HepG2 (cell line): ENCODE measurements around the gene RRBP1. TPM values are rescaled to one million over a fixed set of nuclear protein-coding genes. Genes with fewer than 3 reads are reported as not detected.

Experiments used
- AGO2 ChIP-seq: fragments of 200-400 bp; formaldehyde crosslinking; optimal IDR thresholded peaks from 2 replicates; pipeline ENCODE3; 2017; ENCODE audit warnings: mild to moderate bottlenecking, low read depth, low read length, moderate library complexity
- ATF7 ChIP-seq, 2 experiments: fragments of 450-650 bp in 1 of 2; sonication (generic) in 1 of 2; formaldehyde crosslinking in 1 of 2; IDR thresholded peaks; 2 replicates each; pipeline versions ENCODE4 v1.4.0 to v1.6.1; 2016 to 2020; ENCODE audit warnings: antibody characterized with exemption in 1 of 2, mild to moderate bottlenecking in 1 of 2, missing genetic modification reagents in 1 of 2
- CENPBD1 ChIP-seq: sonication (generic); formaldehyde crosslinking; IDR thresholded peaks from 2 replicates; pipeline ENCODE4 v1.8.0; 2022; ENCODE audit warnings: missing genetic modification reagents, low read depth, mild to moderate bottlenecking, borderline replicate concordance
- EEA1 ChIP-seq: sonication (generic); formaldehyde crosslinking; IDR thresholded peaks from 2 replicates; pipeline ENCODE4 v1.5.1; 2020; ENCODE audit warnings: mild to moderate bottlenecking, missing genetic modification reagents, borderline replicate concordance
- HNRNPL ChIP-seq: fragments of 200-400 bp; formaldehyde crosslinking; IDR thresholded peaks from 2 replicates; pipeline ENCODE4 v1.6.1; 2017; ENCODE audit warnings: mild to moderate bottlenecking, low read depth, low read length
- IKZF4 ChIP-seq: sonication (generic); formaldehyde crosslinking; IDR thresholded peaks from 2 replicates; pipeline ENCODE4 v1.5.1; 2020; ENCODE audit warnings: borderline replicate concordance, mild to moderate bottlenecking, low read depth, missing genetic modification reagents; ENCODE audit errors: not compliant biosample characterization
- MTERF4 ChIP-seq: sonication (generic); formaldehyde crosslinking; IDR thresholded peaks from 2 replicates; pipeline ENCODE4 v1.8.0; 2023; ENCODE audit warnings: mild to moderate bottlenecking, missing genetic modification reagents
- POLR2AphosphoS5 ChIP-seq: IDR thresholded peaks from 2 replicates; pipeline ENCODE4 v1.6.1; 2012; ENCODE audit warnings: low read depth, low read length
- RBM39 ChIP-seq: fragments of 200-400 bp; formaldehyde crosslinking; IDR thresholded peaks from one replicate; pipeline ENCODE4 v1.6.1; 2018; ENCODE audit warnings: antibody characterized with exemption, mild to moderate bottlenecking, low read depth, low read length; ENCODE audit not compliant: poor library complexity, severe bottlenecking
- SAFB2 ChIP-seq: sonication (generic); formaldehyde crosslinking; IDR thresholded peaks from 2 replicates; pipeline ENCODE4 v1.5.1; 2020; ENCODE audit warnings: missing genetic modification reagents, low read depth, mild to moderate bottlenecking, borderline replicate concordance
- ZC3H4 ChIP-seq: sonication (generic); formaldehyde crosslinking; IDR thresholded peaks from 2 replicates; pipeline ENCODE4 v1.4.0; 2020; ENCODE audit warnings: missing genetic modification reagents, borderline replicate concordance
- ZNF274 ChIP-seq: sonication (generic); formaldehyde crosslinking; IDR thresholded peaks from 2 replicates; pipeline ENCODE4 v1.5.1; 2020; ENCODE audit warnings: mild to moderate bottlenecking, missing genetic modification reagents
- ZNF709 ChIP-seq: sonication (generic); formaldehyde crosslinking; IDR thresholded peaks from 2 replicates; pipeline ENCODE4 v1.5.0; 2020; ENCODE audit warnings: mild to moderate bottlenecking, missing genetic modification reagents
- ZNF782 ChIP-seq: sonication (generic); formaldehyde crosslinking; IDR thresholded peaks from 2 replicates; pipeline ENCODE4 v1.4.0; 2020; ENCODE audit warnings: missing genetic modification reagents, mild to moderate bottlenecking, borderline replicate concordance
- ZSCAN25 ChIP-seq: sonication (generic); formaldehyde crosslinking; IDR thresholded peaks from 2 replicates; pipeline ENCODE4 v1.8.0; 2022; ENCODE audit warnings: mild to moderate bottlenecking, missing genetic modification reagents
- polyA plus RNA-seq, 8 experiments: library from polyadenylated mRNA; depleted of rRNA in 3 of 8; stranded (reverse) in 7 of 8; unstranded in 1 of 8; fragments of >200 nt; fragmentation: Illumina TruSeq in 4 of 8; extraction: Trizol in 4 of 8; gene quantifications; 2 replicates each; pipeline versions ENCODE4 v1.2.1 to v1.2.3, GENCODE V29; 2011 to 2016; ENCODE audit warnings: low read depth in 4 of 8, missing spikeins in 1 of 8, mixed read lengths in 1 of 8; ENCODE audit not compliant: insufficient read depth in 1 of 8
- total RNA-seq, 5 experiments: library from RNA; depleted of rRNA; stranded (reverse); fragments of >200 nt; fragmentation: Illumina TruSeq; extraction: Trizol; gene quantifications; 2 replicates each; pipeline ENCODE4 v1.2.3, GENCODE V29; 2016; ENCODE audit warnings: low read depth in 1 of 5
- TF ChIP-seq, protein P1 (sequence below): sonication (generic); formaldehyde crosslinking; IDR thresholded peaks from 2 replicates; pipeline ENCODE4 v1.5.1; 2020; ENCODE audit warnings: missing genetic modification reagents, mild to moderate bottlenecking, borderline replicate concordance
- TF ChIP-seq, protein P2 (sequence below): sonication (generic); formaldehyde crosslinking; IDR thresholded peaks from 2 replicates; pipeline ENCODE4 v1.8.0; 2022; ENCODE audit warnings: missing genetic modification reagents, mild to moderate bottlenecking, moderate library complexity, borderline replicate concordance
- TF ChIP-seq, protein P3 (sequence below): sonication (generic); formaldehyde crosslinking; IDR thresholded peaks from 2 replicates; pipeline ENCODE4 v1.4.0; 2020; ENCODE audit warnings: missing genetic modification reagents

The RRBP1 gene
- total and polyA plus RNA-seq, 2 of the 13 experiments (the other 11 are each of a cell fraction or from before 2014, with no cell fraction given): 150 to 222 TPM

DNA sequence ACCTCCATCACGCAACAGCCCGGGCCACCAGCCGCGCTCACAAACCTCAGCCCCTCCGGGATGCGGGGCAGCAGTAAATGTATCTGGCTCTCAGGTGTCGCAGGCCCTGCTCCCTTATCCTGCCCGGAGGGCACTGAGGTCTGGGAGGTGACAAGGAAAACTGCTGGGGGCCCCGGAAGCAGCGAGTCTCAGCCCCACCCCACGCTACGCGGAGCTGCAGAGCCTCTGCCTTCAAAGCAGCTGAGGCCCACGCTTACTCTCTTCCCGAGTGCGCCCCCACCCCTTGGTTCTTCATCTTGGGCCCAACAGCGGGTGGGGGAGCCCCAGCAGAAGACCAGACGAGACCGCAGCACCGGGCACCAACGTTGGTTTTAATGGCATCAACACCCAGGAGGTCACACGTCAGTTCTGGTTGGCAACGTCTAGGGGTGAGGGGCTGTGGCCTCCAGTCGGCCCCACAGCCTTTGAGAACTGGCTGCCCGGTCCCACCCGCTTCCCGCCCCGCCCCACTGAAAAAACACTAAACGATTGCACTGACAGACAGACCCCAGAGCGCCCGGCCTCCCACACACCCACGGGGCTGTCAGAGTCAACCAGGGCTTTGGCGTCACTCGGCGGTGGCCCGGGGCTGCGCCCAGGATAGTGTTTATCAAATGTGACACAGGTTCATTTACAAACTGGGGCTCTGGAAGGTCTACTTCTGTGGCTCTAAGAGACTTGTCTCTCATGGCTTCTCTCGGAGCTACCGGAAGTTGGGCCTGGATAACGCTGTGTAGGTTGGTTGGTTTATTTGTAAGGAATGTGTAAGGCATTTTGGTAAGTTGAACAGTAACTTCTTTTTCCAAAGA is 68.5 kb downstream of the RRBP1 start (continued):
- TF ChIP-seq, protein P1, sequence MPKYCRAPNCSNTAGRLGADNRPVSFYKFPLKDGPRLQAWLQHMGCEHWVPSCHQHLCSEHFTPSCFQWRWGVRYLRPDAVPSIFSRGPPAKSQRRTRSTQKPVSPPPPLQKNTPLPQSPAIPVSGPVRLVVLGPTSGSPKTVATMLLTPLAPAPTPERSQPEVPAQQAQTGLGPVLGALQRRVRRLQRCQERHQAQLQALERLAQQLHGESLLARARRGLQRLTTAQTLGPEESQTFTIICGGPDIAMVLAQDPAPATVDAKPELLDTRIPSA (CRISPR knock-in tag): 0 out of 2 replicates have a peak, but pooled peaks have one; percentile 76
- TF ChIP-seq SAFB2 (CRISPR knock-in tag): peak; percentile 32; the same call in 1 of the 2 replicates
- TF ChIP-seq, protein P2, sequence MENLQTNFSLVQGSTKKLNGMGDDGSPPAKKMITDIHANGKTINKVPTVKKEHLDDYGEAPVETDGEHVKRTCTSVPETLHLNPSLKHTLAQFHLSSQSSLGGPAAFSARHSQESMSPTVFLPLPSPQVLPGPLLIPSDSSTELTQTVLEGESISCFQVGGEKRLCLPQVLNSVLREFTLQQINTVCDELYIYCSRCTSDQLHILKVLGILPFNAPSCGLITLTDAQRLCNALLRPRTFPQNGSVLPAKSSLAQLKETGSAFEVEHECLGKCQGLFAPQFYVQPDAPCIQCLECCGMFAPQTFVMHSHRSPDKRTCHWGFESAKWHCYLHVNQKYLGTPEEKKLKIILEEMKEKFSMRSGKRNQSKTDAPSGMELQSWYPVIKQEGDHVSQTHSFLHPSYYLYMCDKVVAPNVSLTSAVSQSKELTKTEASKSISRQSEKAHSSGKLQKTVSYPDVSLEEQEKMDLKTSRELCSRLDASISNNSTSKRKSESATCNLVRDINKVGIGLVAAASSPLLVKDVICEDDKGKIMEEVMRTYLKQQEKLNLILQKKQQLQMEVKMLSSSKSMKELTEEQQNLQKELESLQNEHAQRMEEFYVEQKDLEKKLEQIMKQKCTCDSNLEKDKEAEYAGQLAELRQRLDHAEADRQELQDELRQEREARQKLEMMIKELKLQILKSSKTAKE (CRISPR knock-in tag): no peak
- TF ChIP-seq ATF7 (IDR thresholded peaks at IDR 0.05): no peak
- TF ChIP-seq ATF7 (CRISPR knock-in tag; IDR thresholded peaks at IDR 0.05): peak; percentile 21; the same call in 1 of the 2 replicates
- TF ChIP-seq ZC3H4 (CRISPR knock-in tag): 0 out of 2 replicates have a peak, but pooled peaks have one; percentile 51
- 0 out of 2 replicates have a peak, but pooled peaks have one; percentile 23 for TF ChIP-seq POLR2AphosphoS5
- TF ChIP-seq ZNF274 (CRISPR knock-in tag): 0 out of 2 replicates have a peak, but pooled peaks have one; percentile 26
- peak; percentile 22 for TF ChIP-seq RBM39
- TF ChIP-seq AGO2: peak; percentile 99
- TF ChIP-seq CENPBD1 (CRISPR knock-in tag): no peak
- peak; percentile 72; the same call in 1 of the 2 replicates for TF ChIP-seq ZNF782 (CRISPR knock-in tag)
- TF ChIP-seq, protein P3, sequence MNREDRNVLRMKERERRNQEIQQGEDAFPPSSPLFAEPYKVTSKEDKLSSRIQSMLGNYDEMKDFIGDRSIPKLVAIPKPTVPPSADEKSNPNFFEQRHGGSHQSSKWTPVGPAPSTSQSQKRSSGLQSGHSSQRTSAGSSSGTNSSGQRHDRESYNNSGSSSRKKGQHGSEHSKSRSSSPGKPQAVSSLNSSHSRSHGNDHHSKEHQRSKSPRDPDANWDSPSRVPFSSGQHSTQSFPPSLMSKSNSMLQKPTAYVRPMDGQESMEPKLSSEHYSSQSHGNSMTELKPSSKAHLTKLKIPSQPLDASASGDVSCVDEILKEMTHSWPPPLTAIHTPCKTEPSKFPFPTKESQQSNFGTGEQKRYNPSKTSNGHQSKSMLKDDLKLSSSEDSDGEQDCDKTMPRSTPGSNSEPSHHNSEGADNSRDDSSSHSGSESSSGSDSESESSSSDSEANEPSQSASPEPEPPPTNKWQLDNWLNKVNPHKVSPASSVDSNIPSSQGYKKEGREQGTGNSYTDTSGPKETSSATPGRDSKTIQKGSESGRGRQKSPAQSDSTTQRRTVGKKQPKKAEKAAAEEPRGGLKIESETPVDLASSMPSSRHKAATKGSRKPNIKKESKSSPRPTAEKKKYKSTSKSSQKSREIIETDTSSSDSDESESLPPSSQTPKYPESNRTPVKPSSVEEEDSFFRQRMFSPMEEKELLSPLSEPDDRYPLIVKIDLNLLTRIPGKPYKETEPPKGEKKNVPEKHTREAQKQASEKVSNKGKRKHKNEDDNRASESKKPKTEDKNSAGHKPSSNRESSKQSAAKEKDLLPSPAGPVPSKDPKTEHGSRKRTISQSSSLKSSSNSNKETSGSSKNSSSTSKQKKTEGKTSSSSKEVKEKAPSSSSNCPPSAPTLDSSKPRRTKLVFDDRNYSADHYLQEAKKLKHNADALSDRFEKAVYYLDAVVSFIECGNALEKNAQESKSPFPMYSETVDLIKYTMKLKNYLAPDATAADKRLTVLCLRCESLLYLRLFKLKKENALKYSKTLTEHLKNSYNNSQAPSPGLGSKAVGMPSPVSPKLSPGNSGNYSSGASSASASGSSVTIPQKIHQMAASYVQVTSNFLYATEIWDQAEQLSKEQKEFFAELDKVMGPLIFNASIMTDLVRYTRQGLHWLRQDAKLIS (CRISPR knock-in tag): 0 out of 2 replicates have a peak, but pooled peaks have one; percentile 9
- 0 out of 2 replicates have a peak, but pooled peaks have one; percentile 5 for TF ChIP-seq HNRNPL
- no peak for TF ChIP-seq IKZF4 (CRISPR knock-in tag)
- no peak for TF ChIP-seq EEA1 (CRISPR knock-in tag)
- TF ChIP-seq ZNF709 (CRISPR knock-in tag): peak; percentile 13; the same call in 1 of the 2 replicates
- 0 out of 2 replicates have a peak, but pooled peaks have one; percentile 8 for TF ChIP-seq MTERF4
- TF ChIP-seq ZSCAN25 (CRISPR knock-in tag): no peak
